GM23248 (cell line): Measurements from ENCODE around the gene MTREX.

Experiments used
- EZH2 ChIP-seq: fragments of 200-600 bp; sonication (generic); IDR thresholded peaks from 2 replicates; pipeline ENCODE4 v1.6.1; 2018; ENCODE audit warnings: antibody characterized with exemption, mild to moderate bottlenecking; ENCODE audit not compliant: insufficient read depth, poor library complexity, severe bottlenecking
- EZH2phosphoT487 ChIP-seq: fragments of 200-600 bp; sonication (generic); IDR thresholded peaks from 2 replicates; pipeline ENCODE4 v1.6.1; 2018; ENCODE audit warnings: antibody characterized with exemption, moderate library complexity, mild to moderate bottlenecking, low read depth; ENCODE audit not compliant: insufficient read depth

- no peak for TF ChIP-seq EZH2phosphoT487
- TF ChIP-seq EZH2 = no peak
Observed at GRCh38 chr5:55370291-55370925, 62.6 kb downstream of the MTREX start.
